ENCODE measurements around the gene FRMPD4.
"Not testable (repeated sequence)": the region's sequence is repeated elsewhere in the genome, so short reads cannot be mapped to it uniquely, and the experiment has no call there.

The FRMPD4 gene

DNA sequence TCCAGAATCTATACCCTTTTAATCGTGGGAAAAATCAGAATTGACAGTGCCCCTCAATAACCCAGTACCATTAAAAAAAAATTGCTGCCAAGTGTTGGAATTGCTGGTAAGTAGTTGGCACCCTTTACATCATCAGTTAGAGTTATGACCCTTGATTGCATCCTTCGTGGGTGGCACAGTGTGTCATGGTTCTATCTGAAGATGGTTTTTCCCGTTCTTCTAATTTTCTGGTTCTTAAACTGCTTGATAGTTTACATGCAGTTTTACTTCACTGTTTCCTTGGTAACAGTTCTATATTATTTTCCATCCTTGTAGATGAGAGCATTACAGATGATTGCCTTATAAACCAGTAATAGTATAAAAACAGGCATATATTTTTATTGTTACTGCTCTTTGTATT is 3.2 kb downstream of the FRMPD4 start:
- no peak for DNase-seq (ENCODE audit: low read depth, low spot score)
- H3K4me3 ChIP-seq = no peak overlapping the region
- H3K9ac ChIP-seq (ENCODE audit: insufficient read length) = no peak overlapping the region
- H3K27ac ChIP-seq = no peak overlapping the region
- no peaks in the 10 kb centered on the region for H3K36me3 ChIP-seq (ENCODE audit: insufficient read depth, low read length)
- no peak for TF ChIP-seq EZH2 (IDR thresholded peaks at IDR 0.05)
- no peak for TF ChIP-seq FOXP2 (optimal IDR thresholded peaks at IDR 0.05; ENCODE audit: control extremely low read depth, extremely low read length, insufficient read depth)
- TF ChIP-seq POLR2AphosphoS5 (IDR thresholded peaks at IDR 0.05; ENCODE audit: borderline replicate concordance, low read depth, low read length) = no peak
- no peaks in the 10 kb centered on the region for H3K9me3 ChIP-seq (ENCODE audit: low read depth, low read length)

DNA sequence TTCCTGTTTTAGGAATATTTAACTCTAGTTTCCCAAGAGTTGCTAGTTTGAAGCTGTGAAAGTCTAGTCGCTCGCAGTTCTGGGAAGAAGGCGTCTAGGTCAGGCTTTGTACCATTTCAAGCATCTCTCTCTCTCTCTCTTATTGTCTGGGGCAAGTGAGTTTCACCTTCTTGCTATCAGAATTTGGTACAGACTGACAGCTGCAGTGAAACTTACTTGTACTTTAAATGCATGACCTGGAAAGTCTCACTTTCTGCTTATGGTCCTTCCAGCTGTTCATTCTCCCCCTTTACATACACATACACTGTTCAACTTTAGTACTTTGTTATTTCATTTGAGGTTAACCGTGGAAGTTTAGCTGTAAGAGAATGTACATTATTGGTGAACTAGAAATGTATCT is 4.4 kb downstream of the FRMPD4 start:
- H3K9ac ChIP-seq (ENCODE audit: insufficient read length) = no peak overlapping the region
- H3K4me3 ChIP-seq = no peak overlapping the region
- H3K36me3 ChIP-seq (ENCODE audit: insufficient read depth, low read length) = no peaks in the 10 kb centered on the region
- no peak overlapping the region for H3K27ac ChIP-seq
- no peak for DNase-seq (ENCODE audit: low read depth, low spot score)
- TF ChIP-seq POLR2AphosphoS5 (IDR thresholded peaks at IDR 0.05; ENCODE audit: borderline replicate concordance, low read depth, low read length) (no peak), EZH2 (IDR thresholded peaks at IDR 0.05) (no peak), FOXP2 (optimal IDR thresholded peaks at IDR 0.05; ENCODE audit: control extremely low read depth, extremely low read length, insufficient read depth) (no peak)
- H3K9me3 ChIP-seq (ENCODE audit: low read depth, low read length) = no peaks in the 10 kb centered on the region

DNA sequence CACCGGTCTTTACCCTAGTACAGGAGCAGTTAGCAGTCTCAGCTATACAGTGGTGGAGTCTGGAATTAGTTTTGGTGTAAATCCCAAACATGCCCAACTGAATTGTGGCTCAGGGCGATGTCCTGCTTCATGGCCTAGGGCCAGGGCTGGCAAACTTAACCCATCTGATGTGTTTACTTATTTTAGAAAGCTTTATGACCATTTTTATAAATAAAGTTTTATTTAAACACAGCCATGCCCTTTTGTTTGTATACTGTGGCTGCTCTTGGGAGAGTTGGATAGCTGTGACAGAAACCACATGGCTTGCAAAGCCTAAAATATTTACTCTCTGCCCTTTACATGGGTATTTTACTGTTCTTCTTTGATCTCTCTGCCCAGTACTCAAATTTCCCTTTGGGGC is 7.1 kb downstream of the FRMPD4 start:
- TF ChIP-seq EZH2 (IDR thresholded peaks at IDR 0.05) = no peak
- TF ChIP-seq FOXP2 (optimal IDR thresholded peaks at IDR 0.05; ENCODE audit: control extremely low read depth, extremely low read length, insufficient read depth) = no peak
- TF ChIP-seq POLR2AphosphoS5 (IDR thresholded peaks at IDR 0.05; ENCODE audit: borderline replicate concordance, low read depth, low read length) = no peak
- no peaks in the 10 kb centered on the region for H3K9me3 ChIP-seq (ENCODE audit: low read depth, low read length)
- no peak for DNase-seq (ENCODE audit: low read depth, low spot score)
- H3K9ac ChIP-seq (ENCODE audit: insufficient read length) = no peak overlapping the region
- no peak overlapping the region for H3K4me3 ChIP-seq
- no peak overlapping the region for H3K27ac ChIP-seq
- H3K36me3 ChIP-seq (ENCODE audit: insufficient read depth, low read length) = no peaks in the 10 kb centered on the region

DNA sequence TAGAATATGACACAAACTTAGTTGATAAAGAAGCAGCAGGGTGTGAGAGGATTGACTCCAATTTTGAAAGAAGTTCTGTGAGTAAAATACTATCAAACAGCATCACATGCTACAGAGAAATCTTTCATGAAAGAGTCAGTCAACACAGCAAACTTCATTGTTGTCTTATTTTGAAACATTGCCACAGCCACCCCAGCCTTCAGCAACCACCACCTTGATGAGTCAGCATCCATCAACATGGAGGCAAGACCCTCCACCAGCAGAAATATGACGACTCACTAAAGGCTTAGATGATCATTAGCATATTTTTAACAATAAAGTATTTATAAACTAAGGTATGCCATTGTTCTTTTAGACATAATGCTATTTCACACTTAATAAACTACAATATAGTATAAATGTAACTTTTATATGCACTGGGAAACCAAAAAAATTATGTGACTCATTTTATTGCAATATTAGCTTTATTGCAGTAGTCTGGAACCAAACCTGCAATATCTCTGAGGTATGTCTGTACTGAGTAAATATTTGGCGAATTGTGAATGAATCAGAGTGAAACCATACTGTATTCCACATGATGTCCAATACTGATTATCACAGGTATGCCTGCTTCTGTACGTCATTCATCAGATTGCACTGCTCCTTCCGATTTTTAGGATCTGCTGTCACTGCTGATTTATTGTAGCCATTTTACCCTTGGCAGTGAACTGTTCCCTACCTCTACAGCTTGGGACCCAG is 11.6 kb downstream of the FRMPD4 start:
- no peaks in the 10 kb centered on the region for H3K36me3 ChIP-seq (ENCODE audit: insufficient read depth, low read length)
- no peak for DNase-seq (ENCODE audit: low read depth, low spot score)
- no peak overlapping the region for H3K27ac ChIP-seq
- TF ChIP-seq POLR2AphosphoS5 (IDR thresholded peaks at IDR 0.05; ENCODE audit: borderline replicate concordance, low read depth, low read length) (no peak), EZH2 (IDR thresholded peaks at IDR 0.05) (no peak), FOXP2 (optimal IDR thresholded peaks at IDR 0.05; ENCODE audit: control extremely low read depth, extremely low read length, insufficient read depth) (no peak)
- H3K9me3 ChIP-seq (ENCODE audit: low read depth, low read length) = no peaks in the 10 kb centered on the region
- no peak overlapping the region for H3K9ac ChIP-seq (ENCODE audit: insufficient read length)
- H3K4me3 ChIP-seq = no peak overlapping the region

DNA sequence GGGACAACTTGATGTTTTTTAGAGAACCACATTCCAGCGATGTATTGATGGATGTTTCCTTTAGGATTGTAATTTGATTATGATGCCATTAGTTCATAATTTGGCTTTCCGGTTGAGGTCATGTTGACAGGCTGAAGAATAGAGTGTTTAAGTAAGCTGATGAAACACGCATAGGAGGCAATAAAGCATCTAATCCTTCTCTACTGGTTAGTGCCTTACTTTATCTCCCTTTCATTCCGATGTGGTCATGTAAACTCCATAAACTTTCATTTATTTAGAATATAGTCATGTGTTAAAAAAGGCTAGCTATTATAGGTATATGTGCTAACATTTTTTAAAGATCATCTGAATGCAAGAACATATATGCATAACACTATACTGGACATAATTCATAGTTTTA is 15.0 kb downstream of the FRMPD4 start:
- no peak for DNase-seq (ENCODE audit: low read depth, low spot score)
- H3K9me3 ChIP-seq (ENCODE audit: low read depth, low read length) = no peaks in the 10 kb centered on the region
- H3K36me3 ChIP-seq (ENCODE audit: insufficient read depth, low read length) = no peaks in the 10 kb centered on the region
- no peak overlapping the region for H3K9ac ChIP-seq (ENCODE audit: insufficient read length)
- TF ChIP-seq EZH2 (IDR thresholded peaks at IDR 0.05) = no peak
- no peak for TF ChIP-seq FOXP2 (optimal IDR thresholded peaks at IDR 0.05; ENCODE audit: control extremely low read depth, extremely low read length, insufficient read depth)
- TF ChIP-seq POLR2AphosphoS5 (IDR thresholded peaks at IDR 0.05; ENCODE audit: borderline replicate concordance, low read depth, low read length) = no peak
- H3K4me3 ChIP-seq = no peak overlapping the region
- no peak overlapping the region for H3K27ac ChIP-seq

DNA sequence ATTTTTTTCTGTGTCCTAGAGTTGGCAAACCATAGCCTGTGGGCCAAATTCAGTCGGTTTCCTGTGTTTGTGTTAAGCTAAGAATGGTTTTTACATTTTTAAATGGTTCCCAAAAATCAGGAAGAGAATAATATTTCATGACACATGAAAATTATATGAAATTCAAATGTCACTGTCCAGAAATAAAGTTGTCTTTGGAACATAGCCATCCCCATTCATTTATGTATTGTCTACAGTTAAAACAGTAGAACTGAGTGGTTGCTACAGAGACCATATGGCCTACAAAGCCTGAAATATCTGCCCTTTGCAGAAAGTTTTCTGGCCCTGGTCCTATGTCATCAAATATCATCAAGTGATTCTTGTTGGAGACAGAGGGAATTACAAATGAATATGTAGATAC is 15.5 kb downstream of the FRMPD4 start:
- Histone ChIP-seq H3K36me3 (ENCODE audit: insufficient read depth, low read length) (no peaks in the 10 kb centered on the region), H3K9ac (ENCODE audit: insufficient read length) (no peak overlapping the region)
- DNase-seq (ENCODE audit: low read depth, low spot score) = no peak

DNA sequence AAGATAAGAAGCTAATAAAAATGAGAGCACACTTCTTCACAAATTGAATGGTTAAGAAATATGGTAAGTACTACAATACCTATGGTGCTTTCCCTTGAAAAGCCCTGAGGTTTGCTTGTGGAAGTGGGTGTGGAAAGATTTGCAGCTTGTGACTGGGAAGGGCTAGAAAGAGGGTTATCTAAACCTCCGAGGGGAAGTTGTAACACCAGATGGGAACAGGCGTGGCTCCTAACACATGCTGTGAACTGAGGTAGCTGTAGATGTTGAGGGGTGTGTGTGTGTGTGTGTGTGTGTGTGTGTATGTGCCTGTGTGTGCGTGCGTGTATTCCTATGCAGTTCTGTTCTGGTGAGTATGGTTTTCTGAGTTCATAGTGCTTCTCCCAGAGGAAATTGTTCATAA is 21.5 kb downstream of the FRMPD4 start:
- no peak overlapping the region for H3K27ac ChIP-seq
- H3K36me3 ChIP-seq (ENCODE audit: insufficient read depth, low read length) = no peaks in the 10 kb centered on the region
- no peak for TF ChIP-seq EZH2 (IDR thresholded peaks at IDR 0.05)
- TF ChIP-seq POLR2AphosphoS5 (IDR thresholded peaks at IDR 0.05; ENCODE audit: borderline replicate concordance, low read depth, low read length) = no peak
- TF ChIP-seq FOXP2 (optimal IDR thresholded peaks at IDR 0.05; ENCODE audit: control extremely low read depth, extremely low read length, insufficient read depth) = no peak
- no peak for DNase-seq (ENCODE audit: low read depth, low spot score)
- H3K4me3 ChIP-seq = no peak overlapping the region
- no peak overlapping the region for H3K9ac ChIP-seq (ENCODE audit: insufficient read length)
- no peaks in the 10 kb centered on the region for H3K9me3 ChIP-seq (ENCODE audit: low read depth, low read length)

More for the DNA sequence above, 15.5 kb downstream of the FRMPD4 start:
- H3K9me3 ChIP-seq (ENCODE audit: low read depth, low read length) = no peaks in the 10 kb centered on the region
- TF ChIP-seq EZH2 (IDR thresholded peaks at IDR 0.05) = no peak
- no peak for TF ChIP-seq FOXP2 (optimal IDR thresholded peaks at IDR 0.05; ENCODE audit: control extremely low read depth, extremely low read length, insufficient read depth)
- no peak for TF ChIP-seq POLR2AphosphoS5 (IDR thresholded peaks at IDR 0.05; ENCODE audit: borderline replicate concordance, low read depth, low read length)
- H3K4me3 ChIP-seq = no peak overlapping the region
- H3K27ac ChIP-seq = no peak overlapping the region

DNA sequence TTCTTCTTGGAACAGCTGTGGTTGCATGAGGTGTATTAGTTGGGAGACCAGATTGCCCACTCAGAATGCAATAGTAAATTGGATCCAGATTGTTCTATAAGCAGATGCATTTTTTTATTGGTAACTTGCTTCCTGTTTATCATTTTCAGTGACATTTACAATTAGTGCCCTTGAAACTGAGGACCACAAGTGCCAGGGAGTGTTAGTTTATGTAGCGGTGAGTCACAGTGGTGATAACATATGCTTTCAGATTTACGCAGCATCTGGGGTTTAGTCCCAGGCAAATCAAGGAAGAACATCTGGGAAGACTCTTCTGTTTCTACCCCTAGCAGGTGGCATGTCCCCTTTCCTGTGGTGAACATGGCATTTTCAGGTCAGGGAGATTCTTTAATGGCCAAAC is 24.1 kb downstream of the FRMPD4 start:
- Histone ChIP-seq H3K36me3 (ENCODE audit: insufficient read depth, low read length) (no peaks in the 10 kb centered on the region), H3K9ac (ENCODE audit: insufficient read length) (no peak overlapping the region), H3K27ac (no peak overlapping the region), H3K4me3 (no peak overlapping the region), H3K9me3 (ENCODE audit: low read depth, low read length) (no peaks in the 10 kb centered on the region)
- DNase-seq (ENCODE audit: low read depth, low spot score) = no peak
- TF ChIP-seq FOXP2 (optimal IDR thresholded peaks at IDR 0.05; ENCODE audit: control extremely low read depth, extremely low read length, insufficient read depth) = no peak

DNA sequence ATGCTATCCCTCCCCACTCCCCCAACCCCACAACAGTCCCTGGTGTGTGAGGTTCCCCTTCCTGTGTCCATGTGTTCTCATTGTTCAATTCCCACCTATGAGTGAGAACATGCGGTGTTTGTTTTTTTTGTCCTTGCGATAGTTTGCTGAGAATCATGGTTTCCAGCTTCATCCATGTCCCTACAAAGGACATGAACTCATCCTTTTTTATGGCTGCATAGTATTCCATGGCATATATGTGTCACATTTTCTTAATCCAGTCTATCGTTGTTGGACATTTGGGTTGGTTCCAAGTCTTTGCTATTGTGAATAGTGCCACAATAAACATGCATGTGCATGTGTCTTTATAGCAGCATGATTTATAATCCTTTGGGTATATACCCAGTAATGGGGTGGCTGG is 25.9 kb downstream of the FRMPD4 start:
- not testable (repeated sequence) for H3K4me3 ChIP-seq; DNase-seq (ENCODE audit: low read depth, low spot score); H3K9ac ChIP-seq (ENCODE audit: insufficient read length); H3K36me3 ChIP-seq (ENCODE audit: insufficient read depth, low read length); H3K27ac ChIP-seq; H3K9me3 ChIP-seq (ENCODE audit: low read depth, low read length)

Data from SK-N-MC (cell line).